Activated T-cell treated with anti-CD3 and anti-CD28 coated beads for 1 hour (primary cell): ENCODE data around the gene HYAL1.
"Not testable (repeated sequence)": the region's sequence is repeated elsewhere in the genome, so short reads cannot be mapped to it uniquely, and the experiment has no call there.

Source experiments
- DNase-seq: peaks from one replicate; pipeline ENCODE4 v3.0.0-alpha.2; 2020; ENCODE audit warnings: low read depth

HYAL1 gene

DNA sequence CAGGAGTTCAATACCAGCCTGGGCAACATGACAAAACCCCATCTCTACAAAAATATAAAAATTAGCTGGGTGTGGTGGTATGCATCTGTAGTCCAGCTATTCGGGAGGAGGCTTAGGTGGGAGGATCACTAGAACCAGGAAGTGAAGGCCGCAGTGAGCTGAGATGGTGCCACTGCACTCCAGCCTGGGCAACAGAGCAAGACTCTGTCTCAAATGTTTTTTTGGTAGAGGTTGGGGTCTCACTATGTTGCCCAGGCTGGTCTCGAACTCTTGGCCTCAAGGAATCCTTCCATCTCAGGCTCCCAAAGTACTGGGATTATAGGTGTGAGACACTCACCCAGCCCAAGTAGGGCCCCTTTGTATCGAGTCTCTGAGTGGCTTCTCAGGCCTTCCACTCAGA is 9.3 kb downstream of the HYAL1 start:
- DNase-seq, result no peak

DNA sequence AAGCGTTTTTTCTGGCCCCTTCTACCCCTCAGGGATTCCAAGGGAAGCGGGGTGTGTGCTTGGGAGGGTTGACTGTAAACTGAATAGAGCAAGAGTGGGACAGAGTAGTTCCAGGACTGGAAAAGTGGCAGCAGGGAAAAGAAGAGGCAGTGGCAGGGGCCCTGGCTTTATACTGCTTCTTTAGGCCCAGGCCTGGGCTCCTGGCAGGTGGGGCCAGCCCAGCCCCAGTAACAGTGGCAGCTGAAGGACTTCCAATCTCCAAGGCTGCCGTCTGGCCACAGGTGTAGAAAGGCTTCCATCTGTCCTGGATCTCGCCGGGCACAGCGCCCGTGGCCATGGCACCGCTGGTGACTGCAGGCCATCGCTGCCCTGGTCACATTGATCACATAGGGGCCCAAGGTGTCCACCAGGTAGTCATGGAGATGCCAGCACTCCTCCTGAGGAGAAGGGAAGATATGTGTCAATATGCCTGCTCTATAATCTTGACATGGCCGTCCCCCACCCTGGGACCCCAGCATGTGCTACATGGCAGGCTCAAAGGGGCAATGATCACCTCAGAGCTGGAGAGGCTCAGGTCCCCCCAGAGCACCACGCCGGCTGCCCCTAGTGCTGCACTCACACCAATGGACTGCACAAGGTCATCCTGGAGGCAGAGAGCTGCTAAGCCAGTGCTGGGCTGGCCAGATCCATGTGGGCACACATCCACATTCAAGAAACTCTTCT is 10.1 kb downstream of the HYAL1 start:
- DNase-seq, result no peak

DNA sequence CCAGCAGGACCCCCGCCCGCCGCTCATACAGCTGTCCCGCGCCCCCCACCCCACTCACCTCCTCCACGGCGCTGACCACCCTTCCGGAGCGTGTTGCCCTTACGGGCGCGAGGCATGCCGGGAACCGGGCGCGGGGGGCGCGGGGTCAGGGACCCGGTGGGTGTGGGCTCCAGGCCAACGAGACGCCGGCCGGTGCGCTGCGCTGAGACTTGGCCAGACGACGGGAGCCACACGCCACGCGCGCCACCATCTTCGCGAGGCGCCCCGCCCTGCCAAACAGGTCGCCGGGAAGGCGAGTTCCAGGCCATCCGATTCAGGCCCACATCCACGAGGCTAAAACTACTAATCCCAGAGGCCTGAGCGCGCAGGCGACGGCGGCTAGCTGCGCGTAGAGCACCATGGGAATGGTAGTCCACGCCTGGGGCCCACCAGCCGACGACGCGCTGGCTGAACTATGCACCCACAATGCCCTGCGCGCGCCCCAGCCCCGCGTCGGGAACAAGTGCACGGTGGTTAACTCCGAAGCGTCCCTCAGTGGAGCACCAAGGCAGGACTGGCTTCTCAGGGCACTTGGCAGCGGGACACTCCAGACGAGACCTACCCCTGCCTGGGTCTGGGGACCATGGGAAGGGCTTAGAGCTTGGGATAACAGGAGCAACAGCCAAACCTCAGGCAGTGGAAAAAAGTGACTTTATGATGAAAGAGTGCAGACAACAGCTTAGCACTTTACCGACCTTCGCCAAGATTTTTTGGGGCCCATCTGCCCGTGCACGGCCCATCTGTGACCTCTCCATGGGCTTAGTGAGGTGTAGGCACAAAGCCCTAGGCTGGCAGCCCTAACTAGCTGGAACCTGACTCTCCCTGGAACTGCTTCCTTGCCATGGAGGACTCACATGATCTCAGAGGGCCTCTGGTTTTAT is 11.0 kb downstream of the HYAL1 start, which contains the start of gene IFRD2:
Gene IFRD2, minus strand, starts transcription at position 271 of the 920 bp plus-strand sequence. Its CDS starts 155 bp downstream, at position 116.
- peak; percentile 90 for DNase-seq

DNA sequence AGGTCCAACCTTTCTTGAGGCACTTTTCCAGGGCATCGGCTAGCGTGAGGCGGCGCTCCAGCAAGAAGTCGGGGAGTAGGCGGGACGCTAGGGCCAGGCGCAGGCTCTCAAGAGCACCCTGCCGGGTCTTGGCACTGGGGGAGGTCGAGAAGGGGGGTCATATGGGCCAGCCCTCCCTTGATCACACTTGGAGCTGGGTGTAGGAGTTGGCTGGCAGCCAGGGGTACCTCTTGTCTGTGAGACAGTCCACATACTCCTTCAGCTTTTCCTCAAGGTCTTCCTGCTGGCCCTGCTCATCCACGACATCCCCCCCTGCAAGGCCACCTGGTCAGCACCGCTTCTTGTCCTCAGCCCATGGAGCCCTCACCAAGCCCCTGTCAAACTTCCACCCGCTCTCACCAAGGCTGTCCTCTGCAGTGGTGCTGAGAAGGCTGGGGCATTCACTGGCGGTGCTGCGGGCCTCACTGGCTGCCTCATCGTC is 13.2 kb downstream of the HYAL1 start:
- no peak for DNase-seq

DNA sequence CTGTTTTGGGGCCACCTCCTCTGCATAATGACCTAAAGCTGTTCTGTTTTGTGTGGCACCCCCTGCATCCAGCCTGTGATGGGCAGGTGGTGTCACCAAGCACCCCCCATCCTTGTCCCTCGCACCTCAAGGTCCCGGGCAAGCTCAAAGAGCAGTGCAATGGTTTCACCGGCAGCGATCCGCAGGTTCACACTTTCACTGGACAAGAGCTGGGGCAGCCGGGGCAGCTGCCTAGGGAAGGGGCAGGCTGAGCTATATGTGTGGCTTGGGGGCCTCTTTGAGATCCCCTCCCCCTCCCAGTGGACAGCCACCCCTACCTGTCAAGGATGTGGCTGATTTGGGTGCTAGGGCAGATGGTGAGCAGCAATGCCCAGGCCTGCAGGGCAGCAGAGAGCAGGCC is 14.2 kb downstream of the HYAL1 start:
- no peak for DNase-seq

DNA sequence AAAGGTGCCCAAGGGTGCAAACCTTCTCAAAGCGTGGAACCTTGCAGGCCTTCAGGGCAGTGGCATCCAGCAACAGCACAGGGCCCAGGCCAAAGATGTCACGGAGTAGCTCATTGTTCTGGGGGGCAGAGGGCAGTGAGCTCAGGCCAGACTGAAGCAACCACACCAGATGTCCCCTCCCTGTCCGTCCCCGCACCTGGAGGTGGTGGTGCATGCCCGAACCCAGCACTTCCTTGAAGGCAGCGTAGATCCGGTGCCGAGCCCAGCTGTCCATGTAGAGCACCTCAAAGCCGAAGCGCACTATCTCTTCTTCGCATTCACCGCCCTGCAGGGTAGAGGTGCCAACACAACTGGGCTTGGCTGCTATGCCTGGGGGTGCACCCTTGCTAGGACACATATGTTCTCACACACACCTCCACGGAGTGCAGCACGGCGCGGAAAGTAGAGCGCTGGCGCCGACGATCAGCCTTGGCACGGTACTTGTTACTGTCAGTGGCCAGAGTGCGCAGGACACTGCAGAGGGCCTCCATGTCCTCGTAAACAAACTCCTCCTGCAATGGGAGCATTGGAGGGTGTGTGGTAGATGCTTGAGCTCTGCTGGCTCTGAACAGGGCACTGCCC is 14.9 kb downstream of the HYAL1 start:
- DNase-seq, result no peak

DNA sequence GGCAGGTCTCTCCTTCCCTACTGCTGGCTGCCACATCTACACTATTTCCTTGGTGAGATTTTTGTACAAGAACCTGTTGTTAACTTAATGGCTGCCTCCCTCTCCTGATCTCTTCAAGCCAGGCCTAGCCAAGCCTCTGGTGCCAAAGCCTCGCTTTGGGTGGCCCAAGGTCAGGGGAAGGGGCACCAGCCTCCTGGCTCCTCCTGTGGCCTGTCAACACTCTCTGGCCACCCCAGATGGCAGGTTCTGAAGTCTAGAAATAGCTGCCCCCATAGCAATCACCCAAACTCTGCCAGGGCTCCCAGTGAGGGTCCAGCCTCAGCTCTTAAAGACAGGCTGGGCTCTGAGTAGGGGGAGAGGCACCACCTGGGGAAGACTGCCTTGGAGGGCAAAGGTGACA is 16.1 kb downstream of the HYAL1 start:
- no peak for DNase-seq

DNA sequence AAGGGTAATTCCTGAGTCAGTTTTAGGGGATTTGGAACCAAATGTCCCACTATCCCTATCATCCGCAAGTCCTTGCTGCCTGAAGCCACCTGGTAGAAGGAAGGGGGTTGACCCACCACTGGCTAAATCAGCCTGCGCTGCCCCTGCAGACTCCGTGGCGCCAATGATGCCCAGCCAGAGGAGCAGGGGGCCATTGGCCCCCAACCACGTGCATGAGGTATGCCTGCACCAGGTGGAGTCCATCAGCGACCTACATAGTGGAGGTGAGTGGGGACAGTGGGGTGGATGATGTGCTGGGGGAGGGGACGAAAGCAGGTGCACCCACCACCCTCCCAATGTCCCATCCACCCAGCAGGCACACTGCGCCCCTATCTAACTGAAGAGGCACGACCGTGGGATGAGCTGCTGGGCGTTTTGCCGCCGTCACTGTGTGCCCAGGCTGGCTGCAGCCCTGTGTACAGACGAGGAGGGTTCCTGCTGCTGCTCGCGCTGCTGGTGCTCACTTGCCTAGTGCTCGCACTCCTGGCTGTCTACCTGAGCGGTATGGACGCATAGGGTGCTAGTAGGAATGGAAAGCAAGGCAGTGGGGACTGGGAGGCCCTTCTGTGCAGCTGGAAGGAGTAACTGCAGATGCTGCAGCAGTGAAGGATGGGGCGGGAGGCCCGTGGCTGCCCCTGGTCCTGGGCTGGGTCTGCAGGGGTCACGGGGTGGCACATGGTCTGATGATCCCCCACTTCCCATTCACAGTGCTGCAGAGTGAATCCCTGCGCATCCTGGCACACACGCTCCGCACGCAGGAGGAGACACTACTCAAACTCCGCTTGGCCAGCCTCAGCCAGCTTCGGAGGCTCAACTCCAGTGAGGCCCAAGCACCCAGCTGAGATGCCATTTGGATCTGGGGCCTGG is 16.8 kb downstream of the HYAL1 start:
- DNase-seq, result no peak

DNA sequence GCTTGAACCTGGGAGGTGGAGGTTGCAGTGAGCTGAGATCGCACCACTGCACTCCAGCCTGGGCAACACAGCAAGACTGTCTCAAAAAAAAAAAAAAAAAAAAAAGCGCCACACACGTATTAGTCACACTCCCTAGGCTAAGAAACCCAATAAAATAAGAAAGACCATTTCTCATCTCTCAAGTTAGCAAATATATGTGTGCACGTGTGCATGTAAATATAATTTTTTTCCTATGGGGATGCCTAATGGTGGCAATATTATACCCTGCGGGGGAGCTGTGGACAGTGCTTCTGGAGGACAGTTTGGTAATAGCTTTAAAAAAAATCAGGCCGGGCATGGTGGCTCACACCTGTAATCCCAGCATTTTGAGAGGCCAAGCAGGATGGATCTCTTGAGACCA is 19.3 kb downstream of the HYAL1 start:
- DNase-seq, result not testable (repeated sequence)

DNA sequence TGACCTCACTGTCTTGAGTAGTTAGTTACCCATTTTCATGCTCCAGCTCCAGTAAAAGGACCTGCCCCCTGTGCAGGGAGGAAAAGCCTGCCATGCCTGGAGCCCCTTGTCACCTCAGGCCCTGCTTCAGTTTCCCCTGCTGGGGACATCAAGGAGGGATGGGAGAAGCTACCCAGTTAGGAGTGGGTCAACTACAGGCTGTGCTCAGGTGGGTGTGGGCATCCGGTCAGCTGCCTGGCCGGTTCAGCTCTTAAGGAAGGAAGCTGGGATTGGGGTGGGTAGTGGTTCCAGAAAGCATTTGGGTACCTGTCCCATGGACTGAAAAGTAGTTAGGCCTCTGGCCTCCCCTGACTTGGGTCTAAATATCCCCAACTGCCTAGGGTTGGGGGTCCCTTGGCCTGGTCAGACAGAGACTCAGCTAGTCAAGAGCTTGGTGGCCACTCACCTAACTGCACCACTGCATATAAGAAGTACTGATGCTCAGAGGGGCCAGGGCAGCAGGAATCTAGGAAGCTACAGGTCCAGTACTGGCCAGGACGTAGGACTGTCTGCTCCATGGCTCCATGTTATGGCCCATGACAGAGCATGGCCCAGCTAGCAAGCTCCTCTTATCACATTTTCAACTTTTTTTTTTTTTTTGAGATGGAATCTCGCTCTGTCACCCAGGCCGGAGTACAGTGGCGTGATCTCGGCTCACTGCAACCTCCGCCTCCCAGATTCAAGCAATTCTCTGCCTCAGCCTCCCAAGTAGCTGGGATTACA is 23.9 kb downstream of the HYAL1 start:
- DNase-seq, result no peak

DNA sequence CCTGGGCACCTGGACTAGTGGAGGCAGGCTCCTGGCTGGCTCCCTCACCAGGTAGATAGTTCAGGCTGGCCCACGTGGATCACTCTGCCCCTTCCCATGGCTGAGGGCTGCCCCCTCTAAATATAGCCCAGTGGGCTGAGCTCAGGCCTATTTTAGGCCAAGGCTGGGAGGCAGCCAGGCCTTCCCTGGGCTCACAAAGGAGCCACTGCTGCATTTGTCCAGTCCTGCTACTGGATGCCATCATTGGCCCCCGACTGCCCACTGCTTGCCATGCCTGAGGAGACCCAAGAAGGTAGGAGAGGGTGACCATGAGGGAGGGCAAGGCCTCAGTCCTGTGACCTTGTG is 24.5 kb downstream of the HYAL1 start, which contains the start of gene LSMEM2:
Gene LSMEM2, plus strand, starts transcription at position 208 of the 345 bp plus-strand sequence. Its CDS starts 27 bp downstream, at position 235.
- no peak for DNase-seq

DNA sequence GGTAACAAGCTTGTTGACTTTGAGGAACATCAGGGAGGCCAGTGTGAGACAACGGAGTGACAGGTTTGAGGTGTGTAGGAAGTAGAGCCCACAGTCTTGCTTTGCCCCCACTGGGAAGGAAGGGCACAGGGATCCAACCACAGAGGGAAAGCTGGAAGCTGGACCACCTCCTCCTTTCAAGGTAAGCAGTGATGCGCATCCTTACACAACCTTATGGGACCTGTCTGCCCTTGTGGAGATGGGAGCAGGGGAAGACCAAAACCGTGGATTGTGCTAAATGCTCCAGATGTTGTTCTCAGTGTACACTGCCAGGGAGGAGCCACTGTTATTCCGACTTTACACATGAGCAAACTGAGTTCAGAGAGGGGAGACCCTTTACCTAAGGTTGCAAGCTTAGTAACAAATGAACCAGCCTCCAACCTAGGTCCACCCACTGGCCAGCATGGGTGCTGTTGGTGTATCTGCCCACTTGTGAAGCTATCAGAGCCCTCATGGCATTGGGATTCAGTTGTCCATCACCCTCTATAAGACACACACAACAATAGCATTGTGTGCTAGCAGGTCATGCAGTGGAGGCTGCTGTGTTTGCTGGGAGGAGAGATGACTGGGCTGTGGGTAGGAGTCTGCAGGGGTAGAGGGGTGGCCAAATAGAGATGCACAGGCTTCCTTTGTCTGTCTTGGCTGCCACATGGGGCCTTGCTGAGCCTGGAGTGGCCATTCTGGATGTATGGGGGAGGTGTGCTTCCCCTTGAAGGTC is 25.1 kb downstream of the HYAL1 start:
- DNase-seq, result no peak

DNA sequence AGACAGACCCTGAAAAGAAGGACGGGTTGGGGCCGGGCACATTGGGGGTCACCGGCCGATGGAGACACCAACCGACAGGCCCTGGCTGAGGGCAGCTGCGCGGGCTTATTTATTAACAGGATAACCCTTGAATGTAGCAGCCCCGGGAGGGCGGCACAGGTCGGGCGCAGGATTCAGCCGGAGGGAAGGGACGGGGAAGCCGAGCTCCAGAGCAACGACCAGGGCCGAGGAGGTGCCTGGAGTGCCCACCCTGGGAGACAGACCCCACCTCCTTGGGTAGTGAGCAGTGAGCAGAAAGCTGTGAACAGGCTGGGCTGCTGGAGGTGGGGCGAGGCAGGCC is 26.6 kb downstream of the HYAL1 start:
- DNase-seq, result no peak

DNA sequence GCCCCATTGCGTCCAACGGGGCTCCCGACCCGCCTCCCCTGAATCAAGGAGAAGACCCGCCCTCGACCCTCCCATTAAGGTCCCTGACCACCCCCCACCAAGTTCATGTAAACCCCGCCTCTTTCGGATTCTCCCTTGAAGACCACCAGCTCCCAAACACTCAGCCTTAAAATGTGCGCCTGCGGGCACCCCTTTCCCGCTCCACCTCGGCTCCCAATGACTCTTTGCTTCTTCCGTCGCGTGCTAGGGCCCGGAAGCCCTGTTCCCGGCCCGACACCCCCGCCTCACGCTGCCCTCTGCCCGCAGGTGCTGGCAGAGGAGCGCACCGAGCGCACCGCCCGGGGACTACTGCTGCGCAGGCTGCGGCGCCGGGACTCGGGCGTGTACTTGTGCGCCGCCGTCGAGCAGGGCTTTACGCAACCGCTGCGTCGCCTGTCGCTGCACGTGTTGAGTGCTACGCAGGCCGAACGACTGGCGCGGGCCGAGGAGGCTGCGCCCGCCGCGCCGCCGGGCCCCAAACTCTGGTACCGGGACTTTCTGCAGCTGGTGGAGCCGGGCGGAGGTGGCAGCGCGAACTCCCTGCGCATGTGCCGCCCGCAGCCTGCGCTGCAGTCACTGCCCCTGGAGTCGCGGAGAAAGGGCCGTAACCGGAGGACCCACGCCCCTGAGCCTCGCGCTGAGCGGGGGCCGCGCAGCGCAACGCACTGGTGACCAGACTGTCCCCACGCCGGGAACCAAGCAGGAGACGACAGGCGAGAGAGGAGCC is 27.2 kb downstream of the HYAL1 start:
- no peak for DNase-seq

DNA sequence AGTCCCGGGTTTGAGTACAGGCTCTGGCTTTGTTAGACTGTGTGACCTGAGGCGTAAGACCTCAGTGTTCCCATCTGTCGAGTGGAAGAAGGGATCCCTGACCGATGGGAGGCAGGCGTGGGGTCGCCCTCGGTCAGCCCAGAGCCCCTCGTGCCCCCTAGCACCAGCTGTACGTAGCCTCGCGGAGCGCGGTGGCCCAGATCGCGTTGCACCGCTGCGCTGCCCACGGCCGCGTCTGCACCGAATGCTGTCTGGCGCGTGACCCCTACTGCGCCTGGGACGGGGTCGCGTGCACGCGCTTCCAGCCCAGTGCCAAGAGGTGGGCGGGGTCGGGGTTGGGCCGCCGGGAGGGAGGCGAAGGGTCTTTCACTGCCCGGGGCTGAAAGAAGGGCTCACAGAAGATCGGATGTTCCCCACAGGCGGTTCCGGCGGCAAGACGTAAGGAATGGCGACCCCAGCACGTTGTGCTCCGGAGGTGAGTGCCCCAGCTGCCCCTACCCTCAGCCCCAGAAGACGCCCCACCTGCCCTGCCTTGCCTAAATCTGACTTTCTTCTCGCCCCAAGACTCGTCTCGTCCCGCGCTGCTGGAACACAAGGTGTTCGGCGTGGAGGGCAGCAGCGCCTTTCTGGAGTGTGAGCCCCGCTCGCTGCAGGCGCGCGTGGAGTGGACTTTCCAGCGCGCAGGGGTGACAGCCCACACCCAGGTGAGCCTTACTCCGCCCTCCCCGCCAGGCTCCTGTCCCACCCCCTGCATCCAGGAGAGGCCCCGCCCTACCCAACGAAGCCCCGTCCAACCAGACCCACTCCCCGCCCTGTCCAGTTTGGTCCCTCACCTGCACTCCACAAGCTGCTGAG is 28.0 kb downstream of the HYAL1 start:
- DNase-seq, result no peak

DNA sequence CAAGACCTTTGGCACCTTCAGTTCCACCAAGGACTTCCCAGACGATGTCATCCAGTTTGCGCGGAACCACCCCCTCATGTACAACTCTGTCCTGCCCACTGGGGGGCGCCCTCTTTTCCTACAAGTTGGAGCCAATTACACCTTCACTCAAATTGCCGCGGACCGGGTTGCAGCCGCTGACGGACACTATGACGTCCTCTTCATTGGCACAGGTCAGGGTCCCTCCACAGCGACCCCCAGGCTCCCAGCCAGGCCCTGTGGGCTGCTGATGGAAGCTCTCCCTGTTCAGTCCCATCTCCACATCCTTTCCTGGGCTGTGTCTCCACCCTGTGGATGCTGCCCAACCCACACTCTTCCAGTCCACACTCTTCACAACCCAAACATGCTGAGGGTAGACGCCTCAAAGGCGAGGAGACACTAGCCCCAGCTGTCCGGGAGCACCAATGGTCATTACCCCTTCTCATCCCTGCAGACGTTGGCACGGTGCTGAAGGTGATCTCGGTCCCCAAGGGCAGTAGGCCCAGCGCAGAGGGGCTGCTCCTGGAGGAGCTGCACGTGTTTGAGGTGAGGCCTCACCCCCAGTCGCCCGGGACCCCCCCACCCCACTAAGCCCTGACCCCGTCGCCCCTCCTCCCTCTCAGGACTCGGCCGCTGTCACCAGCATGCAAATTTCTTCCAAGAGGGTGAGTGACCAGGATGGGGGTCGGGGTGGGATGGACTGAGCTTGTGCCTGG is 28.8 kb downstream of the HYAL1 start:
- DNase-seq, result peak; percentile 70

DNA sequence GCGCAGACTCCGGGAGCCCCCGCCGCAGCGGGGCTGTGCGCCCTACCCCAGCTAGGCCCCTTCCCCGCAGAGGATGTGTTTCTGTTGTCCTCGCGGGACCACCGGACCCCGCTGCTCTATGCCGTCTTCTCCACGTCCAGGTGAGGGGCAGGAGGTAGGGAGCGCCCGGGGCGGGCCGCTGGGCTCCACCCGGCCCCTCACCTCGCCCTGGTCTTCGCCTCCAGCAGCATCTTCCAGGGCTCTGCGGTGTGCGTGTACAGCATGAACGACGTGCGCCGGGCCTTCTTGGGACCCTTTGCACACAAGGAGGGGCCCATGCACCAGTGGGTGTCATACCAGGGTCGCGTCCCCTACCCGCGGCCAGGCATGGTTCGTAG is 29.7 kb downstream of the HYAL1 start:
- no peak for DNase-seq
